22Rv1 (cell line): Measurements from ENCODE around the gene LRSAM1.

Source experiments
- ZFX ChIP-seq: fragments of 450-650 bp; IDR thresholded peaks from 2 replicates; pipeline ENCODE4 v1.6.1; 2017; ENCODE audit warnings: antibody characterized with exemption, borderline replicate concordance
- TF ChIP-seq, protein P1 (sequence below): fragments of 450-650 bp; IDR thresholded peaks from 2 replicates; pipeline ENCODE4 v1.5.1; 2017; ENCODE audit warnings: mild to moderate bottlenecking

DNA sequence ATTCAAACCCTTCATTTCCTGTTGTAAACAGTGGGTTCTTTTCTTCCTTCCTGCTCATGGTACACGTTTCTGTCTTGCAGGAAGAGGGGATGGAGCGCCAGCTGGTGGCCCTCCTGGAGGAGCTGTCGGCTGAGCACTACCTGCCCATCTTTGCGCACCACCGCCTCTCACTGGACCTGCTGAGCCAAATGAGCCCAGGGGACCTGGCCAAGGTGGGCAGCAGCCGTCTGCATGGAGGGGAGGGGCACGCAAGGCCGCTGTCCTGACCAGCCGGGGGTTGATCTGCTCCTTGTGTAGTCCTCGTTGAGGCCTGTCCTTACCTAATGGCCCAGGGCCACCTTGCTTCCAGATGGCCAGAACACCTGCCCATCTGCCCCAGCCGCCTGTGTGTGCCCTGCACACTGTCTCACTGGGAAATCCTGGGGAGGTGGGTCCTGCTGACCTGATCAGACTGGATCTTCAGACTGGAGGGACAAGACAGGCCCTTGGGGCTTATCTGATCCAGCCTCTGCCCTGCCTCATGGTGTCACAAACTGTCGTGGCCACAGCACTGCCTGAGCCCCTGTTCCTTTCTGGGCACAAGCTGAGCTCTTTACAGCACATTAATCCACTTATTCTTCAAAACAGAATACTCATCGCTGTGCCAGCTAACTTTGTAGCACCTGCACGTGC is 44.7 kb downstream of the LRSAM1 start:
- TF ChIP-seq, protein P1, sequence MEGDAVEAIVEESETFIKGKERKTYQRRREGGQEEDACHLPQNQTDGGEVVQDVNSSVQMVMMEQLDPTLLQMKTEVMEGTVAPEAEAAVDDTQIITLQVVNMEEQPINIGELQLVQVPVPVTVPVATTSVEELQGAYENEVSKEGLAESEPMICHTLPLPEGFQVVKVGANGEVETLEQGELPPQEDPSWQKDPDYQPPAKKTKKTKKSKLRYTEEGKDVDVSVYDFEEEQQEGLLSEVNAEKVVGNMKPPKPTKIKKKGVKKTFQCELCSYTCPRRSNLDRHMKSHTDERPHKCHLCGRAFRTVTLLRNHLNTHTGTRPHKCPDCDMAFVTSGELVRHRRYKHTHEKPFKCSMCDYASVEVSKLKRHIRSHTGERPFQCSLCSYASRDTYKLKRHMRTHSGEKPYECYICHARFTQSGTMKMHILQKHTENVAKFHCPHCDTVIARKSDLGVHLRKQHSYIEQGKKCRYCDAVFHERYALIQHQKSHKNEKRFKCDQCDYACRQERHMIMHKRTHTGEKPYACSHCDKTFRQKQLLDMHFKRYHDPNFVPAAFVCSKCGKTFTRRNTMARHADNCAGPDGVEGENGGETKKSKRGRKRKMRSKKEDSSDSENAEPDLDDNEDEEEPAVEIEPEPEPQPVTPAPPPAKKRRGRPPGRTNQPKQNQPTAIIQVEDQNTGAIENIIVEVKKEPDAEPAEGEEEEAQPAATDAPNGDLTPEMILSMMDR, result no peak
- no peak for TF ChIP-seq ZFX
